HG03108 (cell line): ENCODE results near the gene CCDC179.

Source experiments
- ATAC-seq: cut with Tn5 transposase; IDR thresholded peaks from one replicate; pipeline ENCODE4 v1.9.1; 2021; ENCODE audit warnings: moderate library complexity; ENCODE audit not compliant: unreplicated experiment

Gene CCDC179

DNA sequence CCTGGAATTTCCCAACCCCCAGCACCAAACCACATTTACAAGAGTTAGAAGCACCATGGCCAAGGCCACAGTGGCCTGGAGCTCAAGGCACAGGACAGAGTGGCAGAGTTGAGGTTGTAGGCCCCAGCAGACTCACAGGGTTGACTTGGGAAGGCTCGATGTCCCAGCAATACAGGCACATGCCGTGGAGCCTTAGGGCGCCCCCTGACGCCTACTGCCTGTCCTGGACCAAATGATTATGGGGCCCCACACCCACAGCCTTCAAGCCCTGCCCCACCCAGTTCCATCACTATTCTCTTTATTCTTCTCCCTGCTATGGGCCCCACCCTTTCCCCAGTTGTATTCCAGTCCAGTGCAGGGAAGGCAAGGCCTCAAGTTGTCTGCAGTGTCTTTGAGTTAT is at the start of gene CCDC179:
CCDC179 (minus strand) TSS at position 234 of the 400 bp plus-strand sequence; CDS start at position 181, 53 bp downstream.
- no peak for ATAC-seq

DNA sequence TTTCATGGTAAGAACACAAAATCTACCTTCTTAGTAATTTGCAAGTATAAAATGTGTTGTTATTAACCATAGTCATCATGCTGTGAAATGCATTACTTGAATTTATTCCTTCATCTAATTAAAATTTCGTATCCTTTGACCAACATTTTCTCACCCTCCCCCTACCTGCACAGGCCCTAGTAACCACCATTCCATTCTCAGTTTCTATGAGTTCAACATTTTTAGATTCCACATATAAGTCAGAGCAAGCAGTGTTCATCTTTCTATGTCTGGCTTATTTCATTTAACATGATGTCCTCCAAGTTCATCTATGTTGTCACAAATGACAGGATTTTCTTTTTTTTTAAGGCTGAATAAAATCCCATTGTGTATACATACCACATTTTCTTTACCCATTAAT is 43.5 kb upstream of the CCDC179 start:
- peak; percentile 60 for ATAC-seq

DNA sequence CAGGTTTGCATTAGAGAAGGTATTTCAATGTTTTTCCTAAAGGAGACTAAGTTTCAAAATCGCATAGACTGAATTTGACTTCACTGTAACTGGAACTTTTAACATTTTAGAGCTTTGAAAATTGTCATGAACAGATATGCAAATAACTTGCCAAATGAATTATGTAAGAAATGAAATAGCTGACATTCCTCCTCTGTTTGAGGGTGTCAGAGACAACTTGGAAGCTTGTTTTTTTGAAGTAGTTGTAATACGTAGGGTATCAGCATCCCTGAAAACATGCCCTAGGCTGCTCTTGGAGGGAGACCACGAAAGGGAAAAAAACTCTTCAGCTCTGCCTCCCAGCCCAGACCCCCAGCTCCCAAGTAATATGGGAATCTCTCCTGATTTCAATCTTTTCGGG is 41.3 kb upstream of the CCDC179 start:
- ATAC-seq, result no peak

DNA sequence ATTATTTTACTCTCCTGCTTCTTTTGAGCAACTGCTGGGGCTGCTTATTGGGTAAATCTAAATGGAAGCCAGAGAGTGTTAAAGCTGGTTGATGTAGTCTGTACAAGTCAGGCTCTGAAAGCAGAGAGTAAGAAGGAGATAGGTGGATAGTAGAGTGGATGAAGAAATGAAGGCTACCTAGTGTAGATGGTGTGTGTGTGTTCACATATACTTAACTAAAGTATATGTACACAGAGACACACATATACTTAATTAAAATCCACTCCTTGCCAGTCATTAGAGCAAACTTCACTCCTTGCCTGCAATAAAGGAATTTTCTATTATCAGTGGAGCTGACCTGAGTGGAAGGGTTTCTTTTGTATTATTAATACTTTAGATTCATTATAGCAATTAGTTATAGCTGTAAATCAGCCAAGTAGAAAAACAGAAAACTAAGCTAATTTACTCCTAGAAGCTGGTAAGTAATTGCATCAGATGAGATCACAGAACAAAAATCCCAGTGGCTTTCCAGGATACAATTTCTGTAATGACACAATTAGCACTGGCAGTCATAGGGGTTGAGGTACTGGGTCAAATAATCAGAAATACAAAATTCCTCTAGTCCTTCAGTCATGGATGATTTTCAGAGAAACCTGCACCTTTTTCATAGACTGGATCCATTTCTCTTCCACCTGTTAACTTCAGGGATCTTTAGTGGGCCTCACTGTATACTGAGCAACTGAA is 40.7 kb upstream of the CCDC179 start:
- ATAC-seq, result no peak

DNA sequence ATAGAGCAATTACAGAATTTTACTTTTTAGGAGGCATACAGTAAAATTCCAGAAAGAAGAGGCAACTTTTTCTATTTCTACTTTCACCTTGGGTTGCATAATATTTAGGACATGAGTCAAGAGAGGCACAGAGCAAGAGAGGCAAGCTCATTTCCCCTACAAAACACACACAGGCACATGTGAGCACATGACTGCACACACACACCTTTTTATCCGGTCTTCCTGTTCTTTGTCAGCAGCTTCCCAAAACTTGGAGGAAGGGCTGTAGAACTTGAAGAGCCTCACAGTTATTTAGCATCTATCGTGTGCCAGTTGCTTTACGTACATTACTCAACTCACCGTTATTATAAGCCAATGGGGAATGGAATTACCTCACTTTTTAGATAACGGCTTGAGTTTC is 37.8 kb upstream of the CCDC179 start:
- no peak for ATAC-seq

DNA sequence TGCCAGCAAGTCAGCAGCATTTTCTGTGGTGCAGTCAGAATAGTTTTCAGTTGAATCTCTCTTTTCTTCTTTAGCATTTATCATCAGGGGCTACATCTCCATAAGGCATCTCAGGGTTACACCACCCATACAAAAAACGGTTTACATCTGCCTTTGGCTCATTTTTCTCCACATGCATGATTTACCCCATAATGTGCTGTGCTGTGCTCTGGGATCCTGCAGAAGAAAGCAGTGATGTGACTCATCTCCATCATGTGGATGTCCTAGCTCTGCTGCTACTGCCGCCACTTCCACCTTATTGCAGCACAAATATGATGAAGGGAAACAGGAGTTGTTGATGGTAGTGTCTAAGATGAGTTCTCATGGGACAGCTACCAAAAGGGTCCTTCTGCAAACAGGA is 30.0 kb upstream of the CCDC179 start:
- ATAC-seq, result no peak

DNA sequence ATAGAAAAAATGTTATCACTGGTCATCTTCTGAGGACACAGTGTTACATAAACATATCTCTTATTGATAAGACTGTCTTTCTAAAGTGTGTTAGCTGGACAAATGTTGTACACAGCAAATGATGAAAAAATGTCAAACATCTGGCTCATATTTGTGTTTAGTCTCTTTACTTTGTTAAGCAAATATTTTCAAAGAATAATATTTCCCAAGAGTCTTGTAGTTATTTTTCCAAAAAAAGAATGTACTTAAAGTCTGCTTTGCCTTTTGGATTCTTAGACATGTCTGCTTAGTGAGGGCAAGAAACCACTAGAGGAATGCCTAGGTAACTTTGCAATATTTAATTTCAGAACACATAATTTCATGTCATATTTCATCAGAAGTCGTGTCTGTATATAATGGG is 23.9 kb upstream of the CCDC179 start:
- no peak for ATAC-seq

DNA sequence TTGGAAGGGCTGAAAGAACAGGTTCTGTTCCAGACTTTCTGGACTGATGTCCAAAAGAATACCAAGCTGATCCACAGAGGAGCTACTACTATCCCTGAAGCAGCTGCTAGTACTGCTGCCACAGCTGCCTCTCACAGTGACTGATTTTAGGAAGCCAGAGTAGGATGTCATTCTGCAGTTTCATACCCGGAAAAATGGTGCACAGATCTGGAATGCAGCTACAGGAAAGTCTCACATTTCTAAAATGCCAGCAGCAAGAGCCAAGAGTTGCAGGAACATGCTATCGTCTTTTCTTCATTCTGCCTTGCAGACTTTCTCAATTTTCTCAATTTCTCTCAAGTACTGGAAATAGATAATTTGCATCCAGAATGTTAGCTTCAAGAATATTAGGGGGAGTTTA is 19.4 kb upstream of the CCDC179 start:
- ATAC-seq, result no peak

DNA sequence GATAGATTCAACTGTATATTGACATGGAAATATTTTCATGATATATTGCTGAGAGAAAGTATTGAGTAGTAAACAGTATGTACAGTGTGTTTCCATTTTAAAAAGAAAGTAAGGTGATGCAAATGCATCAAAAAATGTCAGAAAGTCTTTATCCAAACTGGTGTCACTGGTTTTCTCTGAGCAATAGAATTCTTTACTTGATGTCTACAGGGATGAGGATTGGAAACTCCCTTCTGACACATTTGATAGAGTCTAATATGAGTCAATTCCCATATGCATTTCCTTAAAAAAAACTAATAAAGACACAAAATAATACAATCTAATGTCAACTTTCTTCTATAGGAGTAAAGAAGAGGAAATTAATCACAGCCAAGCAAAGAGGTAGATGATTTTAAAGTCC is 18.3 kb upstream of the CCDC179 start:
- ATAC-seq, result no peak

DNA sequence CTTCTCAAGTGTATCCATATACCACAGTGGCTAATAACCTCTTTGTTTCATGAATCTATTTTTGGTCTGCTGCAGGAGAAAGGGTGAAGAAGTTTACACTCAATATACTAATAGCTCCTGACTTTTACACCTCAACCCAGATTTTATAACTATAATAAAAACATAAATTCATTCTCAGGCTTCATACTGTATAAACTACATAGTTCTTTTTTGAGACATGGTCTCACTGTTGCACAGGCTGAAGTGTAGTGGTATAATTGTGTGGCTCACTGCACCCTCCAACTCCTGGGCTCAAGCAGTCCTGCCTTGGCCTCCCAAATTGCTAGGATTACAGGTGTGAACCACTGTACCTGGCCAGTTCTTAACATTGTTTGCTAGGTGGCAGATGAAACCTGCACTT is 17.8 kb upstream of the CCDC179 start:
- no peak for ATAC-seq

DNA sequence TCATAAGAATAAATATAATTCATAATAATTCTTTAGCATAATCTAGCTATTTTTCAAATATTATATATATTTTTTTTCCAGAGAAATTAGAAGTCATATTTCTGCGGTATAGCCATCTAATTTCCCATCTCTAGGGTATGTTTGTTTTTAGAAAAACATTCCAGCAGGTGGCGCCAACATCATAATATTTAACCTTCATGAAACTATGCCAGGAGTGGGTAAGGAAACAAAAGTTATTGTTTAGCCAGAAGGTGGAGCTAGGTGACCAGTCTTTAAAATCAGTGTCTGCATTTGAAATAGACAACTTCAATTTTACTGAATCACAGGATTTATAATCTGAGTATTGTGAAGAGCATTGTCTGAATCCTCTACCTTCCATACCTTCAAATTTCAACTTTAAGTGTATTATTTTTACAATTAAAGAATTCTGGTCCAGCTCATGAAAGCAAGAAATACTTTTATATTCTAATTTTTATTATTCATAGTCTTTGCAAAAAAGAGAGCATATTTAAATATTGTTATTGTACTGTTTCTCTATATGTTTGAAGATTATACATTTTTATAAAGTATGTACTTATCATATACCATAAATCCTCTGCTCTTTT is 15.7 kb upstream of the CCDC179 start:
- ATAC-seq, result peak; percentile 94

DNA sequence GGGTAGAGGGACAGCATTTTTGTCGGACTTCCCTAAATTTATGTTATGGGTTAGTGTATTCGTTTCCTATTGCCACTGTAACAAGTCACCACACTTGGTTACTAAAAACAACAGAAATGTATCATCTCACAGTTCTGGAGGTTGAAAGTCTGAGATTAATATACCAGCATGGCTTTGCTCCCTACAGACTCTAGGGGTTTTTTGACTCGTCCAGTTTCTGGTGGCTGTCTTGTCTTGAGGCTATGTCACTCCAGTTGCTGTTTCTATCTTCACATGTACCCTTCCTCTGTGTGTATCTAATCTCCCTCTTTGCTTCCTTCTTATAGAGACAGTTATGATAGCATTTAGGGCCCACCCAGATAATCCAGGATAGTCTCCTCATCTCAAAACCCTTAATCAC is 9.1 kb upstream of the CCDC179 start:
- ATAC-seq, result no peak

DNA sequence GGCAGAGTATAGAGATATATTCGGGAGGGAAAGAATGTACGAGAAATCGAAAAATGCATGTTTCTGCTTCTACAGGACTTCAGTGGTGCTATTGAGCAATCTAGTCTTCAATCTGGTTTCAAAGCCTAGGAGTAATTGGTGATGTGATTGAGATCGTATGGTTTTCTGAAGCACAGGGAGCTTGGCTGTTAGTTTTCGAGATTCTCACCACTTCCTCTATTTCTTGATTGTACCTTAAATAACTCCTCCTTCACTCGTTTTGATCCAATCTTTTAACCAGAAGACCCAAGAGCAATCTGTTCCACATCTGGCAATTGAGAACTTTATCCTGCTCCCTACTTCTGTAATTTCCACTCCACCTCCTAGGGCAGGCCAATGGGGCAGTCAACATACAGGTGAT is 518 bp downstream of the CCDC179 start:
- ATAC-seq, result no peak

DNA sequence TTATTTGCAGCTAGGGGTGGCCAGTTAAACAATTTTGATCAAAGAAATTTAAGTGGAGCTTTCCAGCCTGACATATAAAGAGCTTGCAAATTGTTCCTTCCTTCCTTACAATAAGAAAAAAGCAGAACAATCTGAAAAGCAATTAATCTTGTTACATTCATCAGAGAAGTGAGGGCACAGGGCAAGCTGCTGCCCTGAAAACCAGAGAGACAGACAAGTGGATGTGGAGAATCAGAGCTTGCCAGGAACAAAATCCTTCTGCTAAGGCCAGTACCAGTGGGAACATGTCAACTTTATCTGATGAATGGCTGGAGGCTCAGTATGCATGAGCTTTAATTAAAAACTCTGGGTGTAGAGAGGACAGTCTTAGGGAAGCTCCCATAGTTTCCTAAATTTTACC is 8.8 kb downstream of the CCDC179 start:
- ATAC-seq, result no peak

DNA sequence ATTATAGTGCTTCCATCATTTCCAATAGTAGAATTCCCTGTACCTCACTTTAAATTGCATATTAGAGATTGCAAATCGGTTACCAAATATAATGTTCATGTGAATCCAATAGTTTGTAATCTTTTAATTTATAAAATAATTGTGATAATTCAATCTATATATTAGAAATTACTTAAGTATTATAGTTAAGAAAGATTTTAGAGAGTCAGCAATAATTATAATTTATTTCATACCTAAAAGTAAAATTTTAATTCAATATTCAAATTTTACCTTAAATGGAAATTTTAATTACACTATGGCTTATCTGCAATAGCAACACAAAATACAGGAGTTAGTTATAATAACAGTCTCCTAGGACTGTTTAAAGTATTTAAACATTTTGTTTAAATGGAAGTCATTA is 13.5 kb downstream of the CCDC179 start:
- no peak for ATAC-seq

DNA sequence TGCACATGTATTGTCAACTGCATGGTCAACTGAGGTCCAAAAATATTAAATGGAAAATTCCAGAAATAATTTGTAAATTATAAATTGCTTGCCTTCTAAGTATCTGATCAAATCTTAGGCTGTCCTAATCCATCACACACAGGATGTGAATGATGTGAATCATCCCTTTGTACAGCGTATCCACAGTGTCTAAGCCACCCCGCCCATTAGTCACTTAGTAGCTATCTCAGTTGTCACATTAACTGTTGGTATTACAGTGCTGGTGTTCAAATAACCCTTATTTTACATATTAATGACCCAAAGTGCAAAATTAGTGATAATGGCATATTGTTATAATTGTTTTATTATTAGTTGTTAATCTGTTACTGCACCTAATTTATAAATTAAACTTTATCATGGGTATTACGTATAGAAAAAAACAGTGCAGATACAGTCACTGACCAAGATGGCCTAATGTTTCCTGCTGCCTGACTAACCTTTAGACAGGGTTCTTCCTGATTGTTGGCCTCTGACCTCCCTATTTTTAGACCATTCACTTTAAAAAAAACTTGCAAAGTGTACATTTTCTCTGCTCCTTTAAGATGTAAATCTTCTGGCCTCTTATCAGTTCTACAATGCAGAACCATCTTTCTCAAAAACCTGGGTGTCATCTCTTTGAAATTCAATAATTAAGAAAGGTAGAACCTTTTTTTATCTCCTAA is 27.8 kb downstream of the CCDC179 start:
- no peak for ATAC-seq

DNA sequence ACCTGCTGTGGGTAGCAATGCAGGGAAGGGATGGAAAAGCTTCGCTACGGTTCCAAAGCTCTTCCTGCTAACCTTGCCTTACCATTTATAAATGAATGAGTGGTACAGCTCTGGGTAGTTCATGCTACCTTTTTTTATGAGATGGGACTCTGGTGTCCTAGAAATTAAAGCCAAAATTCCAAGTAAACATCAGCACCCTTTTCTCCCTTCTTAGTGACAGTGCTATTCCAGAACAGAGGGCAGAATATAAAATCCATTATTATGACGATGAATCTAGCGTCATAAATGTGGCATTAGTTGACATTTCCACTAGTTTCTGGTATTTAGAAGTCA is 30.2 kb downstream of the CCDC179 start:
- ATAC-seq, result no peak

DNA sequence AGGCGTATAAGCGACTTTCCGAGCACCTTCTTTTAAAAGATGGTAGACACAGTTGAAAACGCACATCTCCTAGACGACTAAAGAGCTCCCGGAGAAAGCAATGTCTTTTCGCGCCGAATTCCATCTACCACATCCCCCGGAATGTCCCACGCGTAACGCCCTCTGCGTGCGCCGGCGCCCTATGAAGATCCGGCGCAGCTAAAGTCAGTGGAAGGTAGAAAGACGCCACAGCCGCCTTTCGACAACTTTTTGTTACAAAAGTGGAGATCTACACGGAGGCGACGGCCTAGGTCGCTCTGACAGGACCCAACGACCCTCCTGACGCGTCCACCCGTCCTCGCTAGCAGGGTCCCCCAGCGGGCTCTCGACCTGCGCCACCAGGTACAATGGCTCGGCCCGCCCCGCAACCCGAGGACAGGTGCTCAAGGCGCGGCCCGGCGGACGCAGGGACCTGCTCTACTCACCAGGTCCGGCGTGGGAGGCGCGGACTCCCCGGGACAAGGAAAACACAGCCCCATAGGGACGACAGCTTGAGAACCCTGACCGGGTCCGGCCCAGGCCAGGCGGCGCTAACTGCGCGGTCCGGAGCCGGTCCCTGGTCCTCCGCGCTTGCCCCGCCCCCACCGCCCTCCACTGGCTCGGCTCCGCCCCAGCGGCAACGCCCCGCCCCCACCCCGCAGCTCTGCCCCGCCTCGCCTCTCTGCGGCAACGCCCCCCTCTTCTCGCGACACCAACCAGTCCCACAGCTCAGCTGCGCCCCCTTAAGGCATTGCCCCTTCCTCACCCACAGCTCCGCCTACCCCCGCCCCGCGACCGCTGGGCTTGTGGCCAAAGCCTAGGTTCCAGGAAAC is 30.8 kb downstream of the CCDC179 start, which contains the start of gene SVIP:
SVIP (minus strand) TSS at position 571 of the 851 bp plus-strand sequence; CDS start at position 518, 53 bp downstream.
- peak; percentile 92 for ATAC-seq

DNA sequence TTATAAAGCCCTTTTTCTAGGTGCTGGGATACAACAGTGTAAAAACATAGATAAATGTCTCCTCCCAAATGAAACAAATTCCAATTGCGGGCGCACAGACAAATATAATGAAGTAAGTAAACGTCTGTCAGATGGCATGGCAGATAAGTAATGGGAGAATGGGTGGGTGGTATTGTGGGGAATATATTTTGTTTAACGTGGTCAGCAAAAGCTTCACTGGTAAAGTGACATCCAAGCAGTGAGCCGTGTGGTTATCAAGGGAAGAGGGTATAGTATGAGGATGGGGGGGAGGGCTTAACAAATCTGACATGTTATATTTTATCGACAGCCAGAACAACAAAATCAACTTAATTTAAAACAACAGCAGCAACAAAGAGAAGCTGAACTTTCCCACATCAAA is 31.9 kb downstream of the CCDC179 start:
- no peak for ATAC-seq

DNA sequence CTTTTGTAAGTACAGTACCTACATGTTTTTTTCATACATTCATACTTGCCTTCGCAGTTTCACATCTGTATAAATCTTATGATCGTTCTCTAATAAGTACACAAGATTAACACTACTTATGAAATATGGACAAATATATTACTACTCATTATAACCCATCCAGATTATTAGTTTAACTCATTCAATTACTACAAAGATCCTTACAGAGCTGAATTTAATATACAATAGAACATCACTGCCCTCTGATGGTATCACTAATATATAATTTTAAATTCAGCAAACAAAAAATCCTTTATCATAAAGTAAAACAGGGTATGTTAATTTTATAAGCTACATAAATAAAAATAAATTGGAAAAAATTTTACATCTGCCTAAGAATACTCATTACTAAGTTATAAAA is 38.1 kb downstream of the CCDC179 start:
- ATAC-seq, result no peak

DNA sequence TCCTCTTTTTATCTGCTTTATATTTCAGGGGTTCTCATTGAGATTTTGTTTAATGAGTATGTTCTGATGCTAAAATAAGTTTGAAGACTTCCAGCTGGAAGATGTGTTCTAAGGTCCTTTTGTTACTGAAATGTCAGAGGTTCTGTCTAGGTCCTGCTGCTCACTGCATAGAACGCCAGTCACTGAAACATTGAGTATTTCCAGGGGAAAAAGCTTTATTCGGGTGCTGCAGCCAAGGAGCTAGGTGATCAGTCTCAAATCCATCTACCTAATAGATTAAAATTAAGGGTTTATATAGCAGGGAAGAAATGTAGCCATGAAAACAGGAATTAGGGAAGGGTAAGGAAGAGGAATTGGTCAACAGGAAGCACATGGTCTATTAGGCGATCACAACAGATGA is 50.4 kb downstream of the CCDC179 start:
- no peak for ATAC-seq
